ENCODE results near the gene LYPD6. TPM values are rescaled to one million over a fixed set of nuclear protein-coding genes. Genes with fewer than 3 reads are reported as not detected.

The LYPD6 gene
- total and polyA plus RNA-seq, 2 donors (not counting 1 experiment from before 2014, with no cell fraction given): not detected

DNA sequence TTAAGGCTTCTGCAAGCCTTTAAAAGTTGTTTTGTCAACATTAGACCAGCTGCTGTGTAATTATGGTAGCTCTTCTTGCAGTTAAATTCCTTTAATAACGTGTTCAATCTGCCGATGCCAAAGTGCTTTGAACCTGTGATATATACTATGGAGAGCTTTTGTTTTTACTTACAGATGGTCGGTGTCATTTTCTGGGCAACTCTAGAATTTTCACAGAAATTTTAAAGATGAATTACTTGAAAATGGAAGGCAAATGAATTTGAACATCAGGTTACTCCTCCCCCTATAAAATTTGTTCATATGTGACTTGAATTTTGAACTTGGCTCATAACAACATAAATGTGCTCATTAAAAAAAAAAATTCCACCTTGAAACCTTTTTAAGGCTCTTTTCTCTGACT, 23.0 kb downstream of the LYPD6 start:
- Histone ChIP-seq H2AFZ (ENCODE audit: insufficient read depth, low read depth, low read length, poor library complexity, severe bottlenecking) (no peak overlapping the region), H3K4me3 (ENCODE audit: control extremely low read depth in 1 of 5, extremely low read depth in 1 of 5, insufficient read depth in 1 of 5, low read depth in 2 of 5, low read length in 4 of 5) (no peak overlapping the region), H3K79me2 (ENCODE audit: control insufficient read depth, insufficient read depth, low read length) (no peaks in the 10 kb centered on the region), H4K20me1 (ENCODE audit: control insufficient read depth, insufficient read depth, low read length, poor library complexity, severe bottlenecking) (no peaks in the 10 kb centered on the region), H3K36me3 (replicated peaks in 1 of 2; ENCODE audit: control extremely low read depth in 1 of 2, control insufficient read depth in 1 of 2, extremely low read depth in 1 of 2, insufficient read depth in 2 of 2, low read length in 1 of 2) (no peaks in the 10 kb centered on the region), H3K4me2 (replicated peaks; ENCODE audit: low read depth, low read length, poor library complexity, severe bottlenecking) (no peak overlapping the region), H3K4me1 (ENCODE audit: control insufficient read depth in 2 of 2, insufficient read depth in 2 of 2, low read length in 2 of 2) (no peaks in the 10 kb centered on the region), H3K27me3 (replicated peaks in 1 of 4; ENCODE audit: control extremely low read depth in 1 of 4, control insufficient read depth in 3 of 4, insufficient read depth in 4 of 4, low read length in 3 of 4) (peaks cover 0 to 2% (median 0%) of the 10 kb centered on the region in 4 experiments), H3K9ac (ENCODE audit: low read length) (no peak overlapping the region), H3K9me3 (ENCODE audit: control extremely low read depth in 1 of 3, control insufficient read depth in 2 of 3, insufficient read depth in 1 of 3, low read length in 2 of 3) (no peaks in the 10 kb centered on the region), H3K27ac (ENCODE audit: low read length in 2 of 2) (no peak overlapping the region)
- no peak for DNase-seq
- intact Hi-C loops (cut with micrococcal nuclease): no loop called here
- POLR2A ChIA-PET: no interaction called here
- H3K4me1 Mint-ChIP-seq: no peaks in the 10 kb centered on the region
- peaks cover 13% of the 10 kb centered on the region for H3K27me3 Mint-ChIP-seq
- CTCF ChIA-PET: no interaction called here
- no peak for TF ChIP-seq CTCF (IDR thresholded peaks at IDR 0.05)
- no peak for TF ChIP-seq EZH2 (IDR thresholded peaks at IDR 0.05; ENCODE audit: borderline replicate concordance, insufficient read depth, low read depth, low read length, poor library complexity, severe bottlenecking)
- 80% methylated on average over 1 of the region's 3 CpGs for WGBS (ENCODE audit: insufficient coverage)
- no peaks in the 10 kb centered on the region for H3K9me3 Mint-ChIP-seq (ENCODE audit: insufficient read depth)
- H3K4me3 Mint-ChIP-seq: no peak overlapping the region
- H3K27ac Mint-ChIP-seq: no peak overlapping the region
- no peak for ATAC-seq (ENCODE audit: low read depth)

DNA sequence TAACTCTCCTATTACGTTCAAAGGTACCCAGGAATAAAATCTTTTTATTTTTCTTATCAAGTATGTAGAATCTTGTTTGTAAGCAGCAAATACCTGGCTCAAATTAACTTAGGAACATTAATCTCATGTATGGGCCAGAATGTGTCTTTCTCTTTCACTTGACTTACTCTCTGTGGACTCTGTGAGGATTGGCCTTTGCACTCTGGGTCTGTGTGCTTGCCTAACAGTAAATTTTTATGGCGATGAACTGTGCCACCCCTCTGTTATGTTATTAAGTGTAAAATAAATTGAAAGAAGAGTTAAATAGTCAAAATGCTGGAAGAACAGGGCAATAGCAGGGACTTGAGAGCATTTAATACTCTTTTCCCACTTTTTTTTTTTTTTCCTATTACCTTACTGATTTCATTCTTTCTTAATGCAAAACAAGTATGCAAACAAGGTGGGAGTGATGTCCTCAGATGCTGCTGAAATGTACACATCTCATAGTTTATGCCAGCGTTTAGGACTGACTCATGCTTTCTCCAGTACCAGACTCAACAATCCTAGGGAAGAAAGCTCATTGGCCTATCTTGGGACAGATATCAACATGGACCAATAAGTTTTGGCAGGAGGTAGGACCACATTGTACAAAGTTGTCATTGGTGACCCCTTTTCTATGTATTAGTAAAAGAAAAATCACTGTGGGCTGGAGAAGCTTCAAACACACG, 25.5 kb downstream of the LYPD6 start:
- Mint-ChIP-seq H3K4me3 (no peak overlapping the region), H3K9me3 (ENCODE audit: insufficient read depth) (no peaks in the 10 kb centered on the region), H3K27me3 (peaks cover 4% of the 10 kb centered on the region), H3K4me1 (no peaks in the 10 kb centered on the region), H3K27ac (no peak overlapping the region)
- Histone ChIP-seq H3K4me1 (ENCODE audit: control insufficient read depth in 2 of 2, insufficient read depth in 2 of 2, low read length in 2 of 2) (no peaks in the 10 kb centered on the region), H3K36me3 (replicated peaks in 1 of 2; ENCODE audit: control extremely low read depth in 1 of 2, control insufficient read depth in 1 of 2, extremely low read depth in 1 of 2, insufficient read depth in 2 of 2, low read length in 1 of 2) (no peaks in the 10 kb centered on the region), H3K27ac (ENCODE audit: low read length in 2 of 2) (no peak overlapping the region), H3K9me3 (ENCODE audit: control extremely low read depth in 1 of 3, control insufficient read depth in 2 of 3, insufficient read depth in 1 of 3, low read length in 2 of 3) (no peaks in the 10 kb centered on the region), H3K4me3 (ENCODE audit: control extremely low read depth in 1 of 5, extremely low read depth in 1 of 5, insufficient read depth in 1 of 5, low read depth in 2 of 5, low read length in 4 of 5) (no peak overlapping the region), H3K9ac (ENCODE audit: low read length) (no peak overlapping the region), H3K4me2 (replicated peaks; ENCODE audit: low read depth, low read length, poor library complexity, severe bottlenecking) (no peak overlapping the region), H4K20me1 (ENCODE audit: control insufficient read depth, insufficient read depth, low read length, poor library complexity, severe bottlenecking) (no peaks in the 10 kb centered on the region), H3K27me3 (replicated peaks in 1 of 4; ENCODE audit: control extremely low read depth in 1 of 4, control insufficient read depth in 3 of 4, insufficient read depth in 4 of 4, low read length in 3 of 4) (peaks cover 0 to 1% (median 0%) of the 10 kb centered on the region in 4 experiments), H3K79me2 (ENCODE audit: control insufficient read depth, insufficient read depth, low read length) (no peaks in the 10 kb centered on the region), H2AFZ (ENCODE audit: insufficient read depth, low read depth, low read length, poor library complexity, severe bottlenecking) (no peak overlapping the region)
- ChIA-PET CTCF (no interaction called here), POLR2A (no interaction called here)
- WGBS (ENCODE audit: insufficient coverage): no CpG with 5 or more reads among the region's 4 CpGs
- intact Hi-C loops (cut with micrococcal nuclease): no loop called here
- DNase-seq (no peak), ATAC-seq (ENCODE audit: low read depth) (no peak)
- no peak for TF ChIP-seq CTCF (IDR thresholded peaks at IDR 0.05)
- no peak for TF ChIP-seq EZH2 (IDR thresholded peaks at IDR 0.05; ENCODE audit: borderline replicate concordance, insufficient read depth, low read depth, low read length, poor library complexity, severe bottlenecking)
